A549 (cell line): ENCODE results near the gene RBM47. TPM values are rescaled to one million over a fixed set of nuclear protein-coding genes. Genes with fewer than 3 reads are reported as not detected.

Source experiments
- ATAC-seq, 2 experiments: fragments of 200-7000 bp in 1 of 2; fragments of >200 bp in 1 of 2; cut with Nextera tagmentation in 1 of 2; cut with Tn5 transposase in 1 of 2; 3 replicates each; pipeline versions ENCODE4 v1.8.0 to v1.9.1; 2018 to 2020; ENCODE audit warnings: mild to moderate bottlenecking in 1 of 2, moderate library complexity in 1 of 2
- CTCF ChIA-PET: fragments of 300-600 bp; sonication (Branson Sonifier 250); formaldehyde crosslinking; extraction: SDS; loops from one replicate; lab custom pipeline; 2021; ENCODE audit warnings: antibody characterized with exemption, inconsistent platforms; lab: Yijun Ruan, JAX
- POLR2A ChIA-PET: fragments of 350-600 bp; formaldehyde crosslinking; extraction: SDS; loops from one replicate; lab custom pipeline; 2021; ENCODE audit warnings: antibody characterized with exemption, inconsistent platforms; lab: Yijun Ruan, JAX
- DNase-seq, 2 experiments: peaks; one replicate each; pipeline versions ENCODE4 v3.0.0 to v3.0.0-alpha.2; 2011 to 2016; ENCODE audit warnings: low read depth in 1 of 2, low spot score in 1 of 2
- FAIRE-seq: peaks from 2 replicates; lab custom pipeline; 2011; peaks lifted over from hg19 to GRCh38; lab: Jason Lieb, UNC
- H3K27ac ChIP-seq, 2 experiments: fragments of >200 bp; sonication (Bioruptor Twin); formaldehyde crosslinking; 3 replicates each; pipeline ENCODE4 v1.5.1; 2016 to 2017
- H3K4me1 ChIP-seq: fragments of >200 bp; sonication (Bioruptor Twin); formaldehyde crosslinking; 3 replicates; pipeline ENCODE4 v1.6.1; 2016
- H3K4me2 ChIP-seq: fragments of >200 bp; sonication (Bioruptor Twin); formaldehyde crosslinking; 3 replicates; pipeline ENCODE4 v1.6.1; 2016
- H3K4me3 ChIP-seq: fragments of >200 bp; sonication (Bioruptor Twin); formaldehyde crosslinking; 3 replicates; pipeline ENCODE4 v1.5.1; 2016
- H3K9me3 ChIP-seq: fragments of >200 bp; sonication (Bioruptor Twin); formaldehyde crosslinking; 3 replicates; pipeline ENCODE4 v1.6.1; 2016
- CBX2 ChIP-seq: fragments of 200-600 bp; sonication (generic); IDR thresholded peaks from 2 replicates; pipeline ENCODE4 v1.6.1; 2016; ENCODE audit warnings: low read depth, mild to moderate bottlenecking, borderline replicate concordance
- CEBPB ChIP-seq, 2 experiments: fragments of >200 bp in 1 of 2; sonication (Bioruptor Twin) in 1 of 2; formaldehyde crosslinking in 1 of 2; IDR thresholded peaks; 2 replicates each; pipeline ENCODE4 v1.6.1; 2012 to 2016
- CHD2 ChIP-seq: fragments of 150-350 bp; IDR thresholded peaks from 2 replicates; pipeline ENCODE4 v1.6.1; 2014; ENCODE audit warnings: low read length; ENCODE audit not compliant: partially characterized antibody
- CHD4 ChIP-seq: fragments of 200-600 bp; sonication (generic); IDR thresholded peaks from 2 replicates; pipeline ENCODE4 v1.6.1; 2016; ENCODE audit warnings: antibody characterized with exemption, mild to moderate bottlenecking, borderline replicate concordance
- E2F6 ChIP-seq: IDR thresholded peaks from 2 replicates; pipeline ENCODE4 v1.6.1; 2012; ENCODE audit warnings: low read depth, borderline replicate concordance
- EHF ChIP-seq: fragments of 250-450 bp; sonication (Bioruptor Pico); IDR thresholded peaks from 2 replicates; pipeline ENCODE4 v1.5.0; 2020; ENCODE audit warnings: mild to moderate bottlenecking
- EP300 ChIP-seq, 2 experiments: fragments of >200 bp; sonication (Bioruptor Twin); formaldehyde crosslinking; IDR thresholded peaks; 2 replicates in 1 of 2; 3 replicates in 1 of 2; pipeline ENCODE4 v1.6.1; 2016 to 2017
- FOSB ChIP-seq: fragments of 250-450 bp; sonication (Bioruptor Pico); IDR thresholded peaks from 2 replicates; pipeline ENCODE4 v1.5.0; 2020; ENCODE audit warnings: mild to moderate bottlenecking, moderate library complexity
- FOSL2 ChIP-seq, 2 experiments: fragments of 450-650 bp in 1 of 2; fragments of >200 bp in 1 of 2; sonication (Bioruptor Twin) in 1 of 2; formaldehyde crosslinking; IDR thresholded peaks; 2 replicates each; pipeline versions ENCODE4 v1.5.0 to v1.6.1; 2016 to 2020; ENCODE audit warnings: mild to moderate bottlenecking in 1 of 2, moderate library complexity in 1 of 2
- GATA3 ChIP-seq: IDR thresholded peaks from 2 replicates; pipeline ENCODE4 v1.6.1; 2012; ENCODE audit warnings: borderline replicate concordance
- HDAC2 ChIP-seq: fragments of 200-600 bp; sonication (generic); IDR thresholded peaks from 2 replicates; pipeline ENCODE4 v1.6.1; 2016
- HES2 ChIP-seq: fragments of >200 bp; sonication (Bioruptor Twin); formaldehyde crosslinking; IDR thresholded peaks from 2 replicates; pipeline ENCODE4 v1.6.1; 2016
- HEYL ChIP-seq: fragments of 250-450 bp; sonication (Bioruptor Pico); IDR thresholded peaks from 2 replicates; pipeline ENCODE4 v1.8.0; 2021; ENCODE audit warnings: mild to moderate bottlenecking, moderate library complexity
- HMGXB4 ChIP-seq: fragments of 250-450 bp; sonication (Bioruptor Pico); IDR thresholded peaks from 2 replicates; pipeline ENCODE4 v1.5.0; 2021; ENCODE audit warnings: mild to moderate bottlenecking, moderate library complexity, borderline replicate concordance
- HOXA7 ChIP-seq: fragments of 250-450 bp; sonication (Bioruptor Pico); IDR thresholded peaks from 2 replicates; pipeline ENCODE4 v1.5.0; 2020; ENCODE audit warnings: mild to moderate bottlenecking, moderate library complexity
- HOXB13 ChIP-seq: fragments of 250-450 bp; sonication (Bioruptor Pico); IDR thresholded peaks from 2 replicates; pipeline ENCODE4 v1.5.0; 2020; ENCODE audit warnings: low read depth, mild to moderate bottlenecking, moderate library complexity
- KDM1A ChIP-seq: fragments of 200-600 bp; sonication (generic); IDR thresholded peaks from 2 replicates; pipeline ENCODE4 v1.6.1; 2016; ENCODE audit warnings: low read depth, mild to moderate bottlenecking
- KDM5A ChIP-seq: fragments of 200-600 bp; sonication (generic); IDR thresholded peaks from 2 replicates; pipeline ENCODE4 v1.6.1; 2016; ENCODE audit warnings: antibody characterized with exemption, mild to moderate bottlenecking
- MAX ChIP-seq: IDR thresholded peaks from 2 replicates; pipeline ENCODE4 v1.6.1; 2012
- MYC ChIP-seq: IDR thresholded peaks from 2 replicates; pipeline ENCODE4 v1.6.1; 2012; ENCODE audit warnings: mild to moderate bottlenecking, inconsistent platforms, low read length, improper control_type of control experiment, borderline replicate concordance
- PHF8 ChIP-seq: fragments of 200-600 bp; sonication (generic); IDR thresholded peaks from 2 replicates; pipeline ENCODE4 v1.6.1; 2016; ENCODE audit warnings: low read depth, mild to moderate bottlenecking, antibody characterized with exemption, moderate library complexity, borderline replicate concordance
- POLR2A ChIP-seq: IDR thresholded peaks from 2 replicates; pipeline ENCODE4 v1.6.1; 2012; ENCODE audit warnings: mild to moderate bottlenecking, low read length
- RAD21 ChIP-seq, 2 experiments: fragments of >200 bp in 1 of 2; sonication (Bioruptor Twin) in 1 of 2; formaldehyde crosslinking in 1 of 2; IDR thresholded peaks in 1 of 2; conservative IDR thresholded peaks in 1 of 2; 2 replicates in 1 of 2; 3 replicates in 1 of 2; pipeline ENCODE4 v1.6.1; 2012 to 2018; ENCODE audit warnings: inconsistent platforms in 1 of 2
- RARB ChIP-seq: fragments of 250-450 bp; sonication (Bioruptor Pico); IDR thresholded peaks from 2 replicates; pipeline ENCODE4 v1.8.0; 2021; ENCODE audit warnings: mild to moderate bottlenecking, moderate library complexity
- REST ChIP-seq: fragments of 200-600 bp; sonication (generic); IDR thresholded peaks from 2 replicates; pipeline ENCODE4 v1.6.1; 2016; ENCODE audit warnings: antibody characterized with exemption, mild to moderate bottlenecking, moderate library complexity
- RNF2 ChIP-seq: fragments of 200-600 bp; sonication (generic); IDR thresholded peaks from 2 replicates; pipeline ENCODE4 v1.6.1; 2016; ENCODE audit warnings: low read depth, mild to moderate bottlenecking, antibody characterized with exemption, moderate library complexity, borderline replicate concordance
- SMC3 ChIP-seq: fragments of >200 bp; sonication (Bioruptor Twin); formaldehyde crosslinking; IDR thresholded peaks from 3 replicates; pipeline ENCODE4 v1.6.1; 2018; ENCODE audit warnings: inconsistent platforms
- SREBF2 ChIP-seq: fragments of 450-650 bp; IDR thresholded peaks from 2 replicates; pipeline ENCODE4 v1.6.1; 2014; ENCODE audit warnings: mild to moderate bottlenecking, moderate library complexity
- TFCP2L1 ChIP-seq: fragments of 250-450 bp; sonication (Bioruptor Pico); IDR thresholded peaks from 2 replicates; pipeline ENCODE4 v1.5.0; 2021; ENCODE audit warnings: mild to moderate bottlenecking
- TP53 ChIP-seq: fragments of 250-450 bp; sonication (Bioruptor Pico); IDR thresholded peaks from 2 replicates; pipeline ENCODE4 v1.5.0; 2021; ENCODE audit warnings: mild to moderate bottlenecking, moderate library complexity
- ZNF302 ChIP-seq: fragments of 250-450 bp; sonication (Bioruptor Pico); IDR thresholded peaks from 2 replicates; pipeline ENCODE4 v1.9.0; 2021; ENCODE audit warnings: inconsistent platforms, mild to moderate bottlenecking, moderate library complexity
- WGBS: methylation state at CpG from one replicate; pipeline ENCODE4 v1.1.6; 2017; ENCODE audit errors: missing lambda C conversion rate; 5-methylcytosine and 5-hydroxymethylcytosine counted together
- polyA plus RNA-seq, 4 experiments: library from polyadenylated mRNA; depleted of rRNA in 3 of 4; stranded (reverse); fragments of >200 nt; fragmentation: RNase III in 1 of 4; extraction: RNeasy Plus Mini Kit Qiagen cat#74134 plus additional on column Dnase treatment in 1 of 4; gene quantifications; 2 replicates in 3 of 4; 3 replicates in 1 of 4; pipeline ENCODE4 v1.2.3, GENCODE V29; 2011 to 2017
- TF ChIP-seq, protein P1 (sequence below): IDR thresholded peaks from 2 replicates; pipeline ENCODE4 v1.6.1; 2012

RBM47 gene
- polyA plus RNA-seq, 2 of the 4 experiments (the other 2 are of a cell fraction), result 38.1 to 43.3 TPM

GRCh38 chr4:40672528-40673522 is 43.2 kb upstream of the RBM47 start:
- ChIA-PET CTCF (interaction anchor here (1.2 kb wide), 1 partner anchor 21 kb away, joined by 3 read pairs; no protein-coding TSS in a partner anchor), POLR2A (interaction anchor here (0.6 to 1.6 kb wide), 7 partner anchors 10 to 96 kb away, joined by 3 to 10 read pairs (median 5); partner anchors contain the start of gene RBM47)
- FAIRE-seq (peak; percentile 99), ATAC-seq (peak; percentile 96 to 99), DNase-seq (peak; percentile 83 to 97)
- Histone ChIP-seq H3K4me3 (no peak overlapping the region), H3K27ac (peak overlapping the region; percentile 92 to 96), H3K4me1 (peaks cover 26% of the 10 kb centered on the region), H3K9me3 (no peaks in the 10 kb centered on the region), H3K4me2 (peak overlapping the region; percentile 67)
- WGBS, result 11% methylated on average over 15 of the region's 15 CpGs
- TF ChIP-seq REST (no peak), CEBPB (IDR thresholded peaks at IDR 0.05) (no peak; a peak in 1 of 4 replicates), HEYL (peak; percentile 76; the same call in 1 of the 2 replicates), RNF2 (no peak), HOXA7 (CRISPR knock-in tag) (no peak), GATA3 (peak; percentile 35; the same call in 1 of the 2 replicates), POLR2A (no peak), CBX2 (no peak), HES2 (no peak), TFCP2L1 (CRISPR knock-in tag) (no peak), HDAC2 (no peak), CHD2 (no peak), E2F6 (no peak), TP53 (no peak), SREBF2 (no peak), EHF (CRISPR knock-in tag) (peak; percentile 78), KDM1A (no peak), SMC3 (0 out of 3 replicates have a peak, but pooled peaks have one; percentile 24), RAD21 (conservative IDR thresholded peaks at IDR 0.05 in 1 of 2, IDR thresholded peaks at IDR 0.05 in 1 of 2) (no peak), FOSL2 (IDR thresholded peaks at IDR 0.05) (no peak), FOSL2 (CRISPR knock-in tag; IDR thresholded peaks at IDR 0.05) (peak; percentile 87), PHF8 (no peak), MYC (no peak), CHD4 (no peak), HMGXB4 (no peak), FOSB (CRISPR knock-in tag) (0 out of 2 replicates have a peak, but pooled peaks have one; percentile 39), KDM5A (no peak), HOXB13 (peak; percentile 73), RARB (CRISPR knock-in tag) (no peak), MAX (peak; percentile 30; the same call in 1 of the 2 replicates), EP300 (IDR thresholded peaks at IDR 0.05) (peak in 1 of 2 experiments; percentile 58; a peak in 1 of 5 replicates), ZNF302 (CRISPR knock-in tag) (peak; percentile 53; the same call in 1 of the 2 replicates)
- TF ChIP-seq, protein P1, sequence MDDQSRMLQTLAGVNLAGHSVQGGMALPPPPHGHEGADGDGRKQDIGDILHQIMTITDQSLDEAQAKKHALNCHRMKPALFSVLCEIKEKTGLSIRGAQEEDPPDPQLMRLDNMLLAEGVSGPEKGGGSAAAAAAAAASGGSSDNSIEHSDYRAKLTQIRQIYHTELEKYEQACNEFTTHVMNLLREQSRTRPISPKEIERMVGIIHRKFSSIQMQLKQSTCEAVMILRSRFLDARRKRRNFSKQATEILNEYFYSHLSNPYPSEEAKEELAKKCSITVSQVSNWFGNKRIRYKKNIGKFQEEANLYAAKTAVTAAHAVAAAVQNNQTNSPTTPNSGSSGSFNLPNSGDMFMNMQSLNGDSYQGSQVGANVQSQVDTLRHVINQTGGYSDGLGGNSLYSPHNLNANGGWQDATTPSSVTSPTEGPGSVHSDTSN, result no peak
